MM.1S (cell line): ENCODE data around the gene LTBP1.

ENCODE experiments used
- DNase-seq: peaks from one replicate; pipeline ENCODE4 v3.0.0-alpha.2; 2015
- H2AFZ ChIP-seq: fragments of 300-600 bp; sonication (generic); 2 replicates; pipeline ENCODE4 v1.6.0; 2016; ENCODE audit warnings: antibody characterized with exemption, low read length
- H3F3A ChIP-seq: fragments of 300-600 bp; sonication (generic); 2 replicates; pipeline ENCODE4 v1.6.1; 2016; ENCODE audit warnings: mild to moderate bottlenecking, antibody characterized with exemption, low read length, moderate library complexity, mixed read lengths; ENCODE audit not compliant: insufficient read depth
- H3K27ac ChIP-seq: fragments of 300-600 bp; sonication (generic); 2 replicates; pipeline ENCODE4 v1.5.1; 2016; ENCODE audit warnings: mild to moderate bottlenecking, low read length
- H3K27me3 ChIP-seq: fragments of 300-600 bp; sonication (generic); replicated peaks from 2 replicates; pipeline ENCODE4 v1.6.0; 2016; ENCODE audit warnings: low read length; ENCODE audit not compliant: insufficient read depth
- H3K36me3 ChIP-seq: fragments of 300-600 bp; sonication (generic); replicated peaks from 2 replicates; pipeline ENCODE4 v1.6.1; 2016; ENCODE audit warnings: mild to moderate bottlenecking, low read length, mixed read lengths; ENCODE audit not compliant: insufficient read depth
- H3K4me1 ChIP-seq: fragments of 300-600 bp; sonication (generic); 2 replicates; pipeline ENCODE4 v1.6.1; 2016; ENCODE audit warnings: low read length, mixed read lengths
- H3K4me2 ChIP-seq: fragments of 300-600 bp; sonication (generic); 2 replicates; pipeline ENCODE4 v1.6.0; 2016; ENCODE audit warnings: low read depth, low read length
- H3K4me3 ChIP-seq: fragments of 300-600 bp; sonication (generic); 2 replicates; pipeline ENCODE4 v1.5.1; 2016; ENCODE audit warnings: low read length, mixed read lengths
- H3K79me2 ChIP-seq: fragments of 300-600 bp; sonication (generic); 2 replicates; pipeline ENCODE4 v1.6.1; 2016; ENCODE audit warnings: mixed run types, low read length, mixed read lengths
- H3K9ac ChIP-seq: fragments of 300-600 bp; sonication (generic); 2 replicates; pipeline ENCODE4 v1.6.1; 2016; ENCODE audit warnings: low read length, mixed read lengths
- H3K9me2 ChIP-seq: fragments of 300-600 bp; sonication (generic); replicated peaks from 2 replicates; pipeline ENCODE4 v1.6.1; 2016; ENCODE audit warnings: mild to moderate bottlenecking, low read length, mixed read lengths; ENCODE audit not compliant: insufficient read depth
- H3K9me3 ChIP-seq: fragments of 300-600 bp; sonication (generic); replicated peaks from 2 replicates; pipeline ENCODE4 v1.6.1; 2016; ENCODE audit warnings: mild to moderate bottlenecking, low read length, mixed read lengths; ENCODE audit not compliant: insufficient read depth
- H4K20me1 ChIP-seq: fragments of 300-600 bp; sonication (generic); 2 replicates; pipeline ENCODE4 v1.6.1; 2016; ENCODE audit warnings: mild to moderate bottlenecking, low read length, moderate library complexity, mixed read lengths; ENCODE audit not compliant: insufficient read depth
- CTCF ChIP-seq: fragments of 300-600 bp; sonication (generic); IDR thresholded peaks from 2 replicates; pipeline ENCODE4 v1.5.1; 2016; ENCODE audit warnings: antibody characterized with exemption, low read length, mixed read lengths
- EZH2 ChIP-seq: fragments of 300-600 bp; sonication (generic); optimal IDR thresholded peaks from 2 replicates; pipeline ENCODE3; 2017; ENCODE audit warnings: low read depth, mild to moderate bottlenecking, antibody characterized with exemption, low read length, mixed read lengths
- EZH2phosphoT487 ChIP-seq: fragments of 300-600 bp; sonication (generic); IDR thresholded peaks from 2 replicates; pipeline ENCODE4 v1.6.1; 2018; ENCODE audit warnings: antibody characterized with exemption, low read length

Gene LTBP1

GRCh38 chr2:33373986-33374385 lies 427.2 kb downstream of the LTBP1 start:
- H2AFZ ChIP-seq: no peak overlapping the region
- H3K4me2 ChIP-seq: no peak overlapping the region
- no peaks in the 10 kb centered on the region for H3K27me3 ChIP-seq
- H3K9me2 ChIP-seq: no peaks in the 10 kb centered on the region
- DNase-seq: no peak
- no peak overlapping the region for H3K9ac ChIP-seq
- no peaks in the 10 kb centered on the region for H3K4me1 ChIP-seq
- no peaks in the 10 kb centered on the region for H3K9me3 ChIP-seq
- no peaks in the 10 kb centered on the region for H3F3A ChIP-seq
- no peaks in the 10 kb centered on the region for H3K79me2 ChIP-seq
- TF ChIP-seq CTCF (no peak), EZH2phosphoT487 (no peak), EZH2 (no peak)
- no peaks in the 10 kb centered on the region for H3K36me3 ChIP-seq
- H3K27ac ChIP-seq: no peak overlapping the region
- no peaks in the 10 kb centered on the region for H4K20me1 ChIP-seq
- H3K4me3 ChIP-seq: no peak overlapping the region

- DNase-seq: no peak
- Histone ChIP-seq H3K27me3 (no peaks in the 10 kb centered on the region), H3K79me2 (no peaks in the 10 kb centered on the region), H3K4me3 (no peak overlapping the region), H3K4me2 (no peak overlapping the region), H3K9me3 (no peaks in the 10 kb centered on the region), H3F3A (no peaks in the 10 kb centered on the region), H3K9ac (no peak overlapping the region), H2AFZ (no peak overlapping the region), H3K9me2 (no peaks in the 10 kb centered on the region), H3K36me3 (no peaks in the 10 kb centered on the region), H3K27ac (no peak overlapping the region), H3K4me1 (no peaks in the 10 kb centered on the region), H4K20me1 (no peaks in the 10 kb centered on the region)
- TF ChIP-seq CTCF (no peak), EZH2phosphoT487 (no peak), EZH2 (no peak)
These were observed 428.3 kb downstream of the LTBP1 start for GRCh38 chr2:33375054-33375453.

GRCh38 chr2:33377048-33377447 lies 430.3 kb downstream of the LTBP1 start:
- Histone ChIP-seq H3K9me2 (no peaks in the 10 kb centered on the region), H2AFZ (no peak overlapping the region), H3K4me2 (no peak overlapping the region), H3K4me3 (no peak overlapping the region), H3K9me3 (no peaks in the 10 kb centered on the region), H3F3A (no peaks in the 10 kb centered on the region), H3K27me3 (no peaks in the 10 kb centered on the region), H3K9ac (no peak overlapping the region), H3K27ac (no peak overlapping the region), H4K20me1 (no peaks in the 10 kb centered on the region), H3K36me3 (no peaks in the 10 kb centered on the region), H3K79me2 (no peaks in the 10 kb centered on the region), H3K4me1 (no peaks in the 10 kb centered on the region)
- no peak for DNase-seq
- TF ChIP-seq CTCF: no peak
- no peak for TF ChIP-seq EZH2
- no peak for TF ChIP-seq EZH2phosphoT487
